Renal pelvis (tissue), 4 donors: ENCODE results near the gene LRRC14B. TPM values are rescaled to one million over a fixed set of nuclear protein-coding genes. Genes with fewer than 3 reads are reported as not detected.
"Not testable (repeated sequence)": the region's sequence is repeated elsewhere in the genome, so short reads cannot be mapped to it uniquely, and the experiment has no call there.

Experiments
- DNase-seq: peaks from one replicate; pipeline ENCODE4 v3.0.0-alpha.2; 2013
- polyA plus RNA-seq, 3 donors: library from polyadenylated mRNA; unstranded; fragments of 120-200 nt; gene quantifications; one replicate each; pipeline ENCODE4 v1.2.1, GENCODE V29; 2013; ENCODE audit not compliant: insufficient read length in 3 of 3

Gene LRRC14B
- polyA plus RNA-seq, 3 donors, result 0.10 TPM; not detected in 1

- DNase-seq, result no peak
Measured at GRCh38 chr5:159448-160172, 31.7 kb upstream of the LRRC14B start.

GRCh38 chr5:160173-160510, 31.2 kb upstream of the LRRC14B start:
- no peak for DNase-seq

- no peak for DNase-seq
Measured at GRCh38 chr5:160921-161802, 30.1 kb upstream of the LRRC14B start.

- DNase-seq, result no peak
Measured at GRCh38 chr5:161803-162110, 29.5 kb upstream of the LRRC14B start.

- no peak for DNase-seq
Measured at GRCh38 chr5:162190-162564, 29.1 kb upstream of the LRRC14B start.

GRCh38 chr5:162565-163337, 28.5 kb upstream of the LRRC14B start:
- no peak for DNase-seq

GRCh38 chr5:163338-163620, 28.0 kb upstream of the LRRC14B start:
- DNase-seq, result no peak

GRCh38 chr5:163841-164240, 27.5 kb upstream of the LRRC14B start:
- DNase-seq, result no peak

GRCh38 chr5:164244-164643, 27.1 kb upstream of the LRRC14B start:
- DNase-seq, result no peak

- not testable (repeated sequence) for DNase-seq
Measured at GRCh38 chr5:164783-165182, 26.5 kb upstream of the LRRC14B start.

GRCh38 chr5:166441-167372, 24.6 kb upstream of the LRRC14B start:
- DNase-seq, result no peak

GRCh38 chr5:167511-167910, 23.8 kb upstream of the LRRC14B start:
- DNase-seq, result no peak

- no peak for DNase-seq
Measured at GRCh38 chr5:167982-168660, 23.2 kb upstream of the LRRC14B start.

- no peak for DNase-seq
Measured at GRCh38 chr5:169071-169727, 22.1 kb upstream of the LRRC14B start.

- DNase-seq, result no peak
Measured at GRCh38 chr5:169728-170094, 21.6 kb upstream of the LRRC14B start.

- no peak for DNase-seq
Measured at GRCh38 chr5:170971-171800, 20.1 kb upstream of the LRRC14B start.

GRCh38 chr5:171801-172331, 19.4 kb upstream of the LRRC14B start:
- no peak for DNase-seq

GRCh38 chr5:172421-172820, 18.9 kb upstream of the LRRC14B start:
- DNase-seq, result no peak

- no peak for DNase-seq
Measured at GRCh38 chr5:172841-173251, 18.4 kb upstream of the LRRC14B start.
